GM12878 (cell line): ENCODE measurements around the gene SPANXN2. TPM values are rescaled to one million over a fixed set of nuclear protein-coding genes. Genes with fewer than 3 reads are reported as not detected.

Experiments used
- ATAC-seq: fragments of 200-7000 bp; cut with Tn5 transposase; 3 replicates; pipeline ENCODE4 v1.9.1; 2020; ENCODE audit warnings: mild to moderate bottlenecking, moderate library complexity
- BruUV-seq: library from RNA; stranded (reverse); fragments of 400-500 nt; replicated peaks from 2 replicates; lab custom pipeline; 2021; lab: Mats Ljungman, UMichigan
- CTCF ChIA-PET: fragments of 300-600 bp; sonication (Branson Sonifier 250); formaldehyde crosslinking; extraction: SDS; loops from one replicate; lab custom pipeline; 2021; ENCODE audit warnings: inconsistent platforms; lab: Yijun Ruan, JAX
- POLR2A ChIA-PET: fragments of 350-600 bp; formaldehyde crosslinking; extraction: SDS; loops from one replicate; lab custom pipeline; 2021; ENCODE audit warnings: inconsistent platforms; lab: Charles Lee
- RAD21 ChIA-PET: fragments of 300-600 bp; sonication (Branson Sonifier 250); formaldehyde crosslinking; loops from one replicate; lab custom pipeline; 2023; ENCODE audit warnings: antibody characterized with exemption; ENCODE audit not compliant: unreplicated experiment; lab: Charles Lee
- SMC1A ChIA-PET: fragments of 300-600 bp; sonication (Branson Sonifier 250); formaldehyde crosslinking; loops from one replicate; lab custom pipeline; 2023; ENCODE audit not compliant: unreplicated experiment, uncharacterized antibody; lab: Charles Lee
- DNase-seq: peaks from one replicate; pipeline ENCODE4 v3.0.0-alpha.2; 2011; ENCODE audit warnings: low read depth, low spot score
- FAIRE-seq: peaks from 3 replicates; lab custom pipeline; 2011; peaks lifted over from hg19 to GRCh38; lab: Jason Lieb, UNC
- H2AFZ ChIP-seq: 2 replicates; pipeline ENCODE4 v1.6.0; 2011; ENCODE audit warnings: low read depth, low read length, control low read depth; ENCODE audit not compliant: control insufficient read depth
- H3K27ac ChIP-seq: 2 replicates; pipeline ENCODE4 v1.5.1; 2011; ENCODE audit warnings: control low read depth; ENCODE audit not compliant: control insufficient read depth, insufficient read depth
- H3K27me3 ChIP-seq, 2 experiments: replicated peaks in 1 of 2; 2 replicates each; pipeline versions ENCODE4 v1.6.0 to v1.6.1; 2011; ENCODE audit warnings: low read length in 1 of 2; ENCODE audit not compliant: control insufficient read depth in 2 of 2, insufficient read depth in 2 of 2
- H3K36me3 ChIP-seq, 2 experiments: 2 replicates each; pipeline ENCODE4 v1.5.1; 2011; ENCODE audit warnings: low read length in 1 of 2; ENCODE audit not compliant: control insufficient read depth in 2 of 2, insufficient read depth in 2 of 2
- H3K4me1 ChIP-seq: 2 replicates; pipeline ENCODE4 v1.6.1; 2011; ENCODE audit warnings: mild to moderate bottlenecking, low read length, moderate library complexity, mixed read lengths; ENCODE audit not compliant: control insufficient read depth, insufficient read depth
- H3K4me2 ChIP-seq: 2 replicates; pipeline ENCODE4 v1.6.0; 2011; ENCODE audit warnings: control low read depth; ENCODE audit not compliant: control insufficient read depth, insufficient read depth
- H3K4me3 ChIP-seq: fragments of 200-600 bp; sonication (generic); 2 replicates; pipeline ENCODE4 v1.5.1; 2016
- H3K79me2 ChIP-seq: 2 replicates; pipeline ENCODE4 v1.6.0; 2011; ENCODE audit warnings: low read length; ENCODE audit not compliant: control insufficient read depth, insufficient read depth
- H3K9ac ChIP-seq: 2 replicates; pipeline ENCODE4 v1.8.0; 2011; ENCODE audit warnings: low read length, control low read depth, mixed read lengths; ENCODE audit not compliant: control insufficient read depth, insufficient read depth
- H3K9me3 ChIP-seq: replicated peaks from 3 replicates; pipeline ENCODE4 v1.5.1; 2011; ENCODE audit warnings: mild to moderate bottlenecking, low read length; ENCODE audit not compliant: control insufficient read depth, insufficient read depth
- H4K20me1 ChIP-seq: 2 replicates; pipeline ENCODE4 v1.6.0; 2011; ENCODE audit not compliant: control insufficient read depth, insufficient read depth
- ATF3 ChIP-seq: IDR thresholded peaks from 2 replicates; pipeline ENCODE4 v1.6.1; 2011; ENCODE audit warnings: low read depth, mild to moderate bottlenecking, low read length, moderate library complexity, borderline replicate concordance; ENCODE audit errors: extremely low read depth
- BRCA1 ChIP-seq: IDR thresholded peaks from 2 replicates; pipeline ENCODE4 v1.6.1; 2011; ENCODE audit warnings: low read depth, low read length, improper control_type of control experiment
- EP300 ChIP-seq, 2 experiments: fragments of 150-350 bp in 1 of 2; IDR thresholded peaks; 2 replicates each; pipeline ENCODE4 v1.6.1; 2011 to 2012; ENCODE audit warnings: low read depth in 2 of 2, low read length in 2 of 2, borderline replicate concordance in 1 of 2, improper control_type of control experiment in 1 of 2, inconsistent platforms in 1 of 2; ENCODE audit not compliant: control insufficient read depth in 1 of 2
- ESRRA ChIP-seq: IDR thresholded peaks from 2 replicates; pipeline ENCODE4 v1.6.1; 2012; ENCODE audit warnings: mild to moderate bottlenecking, low read length, improper control_type of control experiment
- ETV6 ChIP-seq, 2 experiments: fragments of 450-650 bp in 1 of 2; IDR thresholded peaks in 1 of 2; conservative IDR thresholded peaks in 1 of 2; 2 replicates each; pipeline ENCODE4 v1.6.1; 2014; ENCODE audit warnings: antibody characterized with exemption in 1 of 2, borderline replicate concordance in 1 of 2, low read depth in 1 of 2, mild to moderate bottlenecking in 1 of 2, moderate library complexity in 1 of 2
- JUND ChIP-seq: IDR thresholded peaks from 2 replicates; pipeline ENCODE4 v1.6.1; 2012; ENCODE audit warnings: low read depth, mild to moderate bottlenecking, low read length, improper control_type of control experiment, moderate library complexity
- KDM1A ChIP-seq: fragments of 200-600 bp; sonication (generic); IDR thresholded peaks from 2 replicates; pipeline ENCODE4 v1.6.1; 2016; ENCODE audit warnings: borderline replicate concordance
- NFYA ChIP-seq: IDR thresholded peaks from 2 replicates; pipeline ENCODE4 v1.6.1; 2011; ENCODE audit warnings: low read depth, mild to moderate bottlenecking, low read length, improper control_type of control experiment, borderline replicate concordance
- RB1 ChIP-seq: fragments of 450-650 bp; formaldehyde crosslinking; IDR thresholded peaks from 2 replicates; pipeline ENCODE4 v1.6.1; 2017; ENCODE audit warnings: mild to moderate bottlenecking, borderline replicate concordance
- RFX5 ChIP-seq: IDR thresholded peaks from 2 replicates; pipeline ENCODE4 v1.6.1; 2011; ENCODE audit warnings: low read depth, low read length, improper control_type of control experiment
- SKIL ChIP-seq: fragments of 450-650 bp; IDR thresholded peaks from 2 replicates; pipeline ENCODE4 v1.6.1; 2017; ENCODE audit warnings: mild to moderate bottlenecking, low read depth, inconsistent platforms; ENCODE audit not compliant: poor library complexity, severe bottlenecking
- STAT1 ChIP-seq: fragments of 450-650 bp; conservative IDR thresholded peaks from 2 replicates; pipeline ENCODE4 v1.6.1; 2014; ENCODE audit warnings: antibody characterized with exemption, mild to moderate bottlenecking
- STAT3 ChIP-seq: IDR thresholded peaks from 2 replicates; pipeline ENCODE4 v1.6.1; 2011; ENCODE audit warnings: low read depth, low read length, improper control_type of control experiment
- ZNF384 ChIP-seq: IDR thresholded peaks from 2 replicates; pipeline ENCODE4 v1.6.1; 2012; ENCODE audit warnings: low read depth, mild to moderate bottlenecking, low read length, improper control_type of control experiment, borderline replicate concordance
- WGBS: methylation state at CpG from one replicate; pipeline ENCODE4 v1.1.6; 2016; ENCODE audit warnings: low lambda C conversion rate; ENCODE audit not compliant: insufficient replicate concordance, insufficient coverage; ENCODE audit errors: missing lambda C conversion rate; 5-methylcytosine and 5-hydroxymethylcytosine counted together
- in situ Hi-C: fragments of 300-500 bp; cut with MboI; formaldehyde crosslinking; loops from 9 replicates; pipeline ENCODE4 v1.14.3; 2018; ENCODE audit warnings: mixed read lengths
- intact Hi-C: fragments of 100-400 bp; cut with micrococcal nuclease; formaldehyde crosslinking; loops from one replicate; pipeline ENCODE4 v1.14.2; 2022; ENCODE audit not compliant: unreplicated experiment
- polyA plus RNA-seq, 11 experiments: library from polyadenylated mRNA; depleted of rRNA in 4 of 11; unstranded in 6 of 11; stranded (reverse) in 5 of 11; fragments of >200 nt; fragmentation: Nextera tagmentation in 4 of 11; fragmentation: Illumina TruSeq in 1 of 11; extraction: Ambion mirVana in 4 of 11; extraction: Trizol in 1 of 11; gene quantifications; 1 replicate in 1 of 11; 2 replicates in 10 of 11; pipeline versions ENCODE4 v1.2.1 to v1.2.3, GENCODE V29; 2011 to 2016; ENCODE audit warnings: inconsistent platforms in 2 of 11, missing spikeins in 2 of 11, low read depth in 1 of 11
- total RNA-seq, 4 experiments: library from RNA; depleted of rRNA in 3 of 4; stranded (reverse); fragments of >200 nt in 3 of 4; fragmentation: Illumina TruSeq in 1 of 4; extraction: Trizol in 1 of 4; gene quantifications; 2 replicates each; pipeline versions ENCODE4 v1.2.1 to v1.2.3, GENCODE V29; 2013 to 2021

The SPANXN2 gene
- total and polyA plus RNA-seq, 10 of the 15 experiments (the other 5 are each of a cell fraction or from before 2014, with no cell fraction given): not detected

GRCh38 chrX:143726296-143726695 is 5.7 kb upstream of the SPANXN2 start:
- intact Hi-C loops (no loop called here), in situ Hi-C loops (no loop called here)
- no peaks in the 10 kb centered on the region for H4K20me1 ChIP-seq
- H3K9ac ChIP-seq: no peak overlapping the region
- H3K4me1 ChIP-seq: no peaks in the 10 kb centered on the region
- DNase-seq (no peak), FAIRE-seq (no peak), ATAC-seq (no peak)
- no peak overlapping the region for H3K27ac ChIP-seq
- H3K9me3 ChIP-seq: no peaks in the 10 kb centered on the region
- 47% methylated on average over 12 of the region's 17 CpGs for WGBS
- RAD21 ChIA-PET: no interaction called here
- no peak overlapping the region for H3K4me3 ChIP-seq
- POLR2A ChIA-PET: no interaction called here
- no peak overlapping the region for H3K4me2 ChIP-seq
- TF ChIP-seq BRCA1 (no peak), STAT3 (no peak), ETV6 (conservative IDR thresholded peaks at IDR 0.05 in 1 of 2, IDR thresholded peaks at IDR 0.05 in 1 of 2; ENCODE audit: borderline replicate concordance in 1 of 2, low read depth in 1 of 2) (no peak), ZNF384 (no peak)
- BruUV-seq: no TSS peak
- H3K36me3 ChIP-seq: no peaks in the 10 kb centered on the region
- no peak overlapping the region for H2AFZ ChIP-seq
- SMC1A ChIA-PET: no interaction called here
- H3K27me3 ChIP-seq: no peaks in the 10 kb centered on the region
- H3K79me2 ChIP-seq: no peaks in the 10 kb centered on the region
- CTCF ChIA-PET: no interaction called here

- DNase-seq (no peak), FAIRE-seq (no peak), ATAC-seq (no peak)
- CTCF ChIA-PET: no interaction called here
- Histone ChIP-seq H3K79me2 (no peaks in the 10 kb centered on the region), H3K4me1 (no peaks in the 10 kb centered on the region), H3K27me3 (no peaks in the 10 kb centered on the region), H3K9ac (no peak overlapping the region), H3K36me3 (no peaks in the 10 kb centered on the region), H4K20me1 (no peaks in the 10 kb centered on the region), H3K27ac (no peak overlapping the region), H3K4me3 (no peak overlapping the region), H3K9me3 (no peaks in the 10 kb centered on the region), H3K4me2 (no peak overlapping the region), H2AFZ (no peak overlapping the region)
- SMC1A ChIA-PET: interaction anchor here (1.2 kb wide), 1 partner anchor 14 kb away, joined by 4 read pairs; no protein-coding TSS in a partner anchor
- intact Hi-C loops: no loop called here
- no TSS peak for BruUV-seq
- RAD21 ChIA-PET: no interaction called here
- POLR2A ChIA-PET: no interaction called here
- 0% methylated on average over 4 of the region's 4 CpGs for WGBS
- in situ Hi-C loops: no loop called here
- TF ChIP-seq STAT1 (no peak), RB1 (no peak), SKIL (no peak), EP300 (IDR thresholded peaks at IDR 0.05; ENCODE audit: borderline replicate concordance in 1 of 2, control insufficient read depth in 1 of 2, low read depth in 2 of 2, low read length in 2 of 2) (no peak), NFYA (no peak), ESRRA (no peak), ATF3 (no peak), BRCA1 (no peak), JUND (no peak), KDM1A (no peak), RFX5 (no peak)
Observed at GRCh38 chrX:143701460-143701859, 19.1 kb downstream of the SPANXN2 start.
